MM.1S (cell line): Measurements from ENCODE around the gene BIRC5.
A peak's percentile ranks its signal among the peaks of the same experiment; 100 is the strongest.

Source experiments
- DNase-seq: peaks from one replicate; pipeline ENCODE4 v3.0.0-alpha.2; 2015
- H2AFZ ChIP-seq: fragments of 300-600 bp; sonication (generic); 2 replicates; pipeline ENCODE4 v1.6.0; 2016; ENCODE audit warnings: antibody characterized with exemption, low read length
- H3F3A ChIP-seq: fragments of 300-600 bp; sonication (generic); 2 replicates; pipeline ENCODE4 v1.6.1; 2016; ENCODE audit warnings: mild to moderate bottlenecking, antibody characterized with exemption, low read length, moderate library complexity, mixed read lengths; ENCODE audit not compliant: insufficient read depth
- H3K27ac ChIP-seq: fragments of 300-600 bp; sonication (generic); 2 replicates; pipeline ENCODE4 v1.5.1; 2016; ENCODE audit warnings: mild to moderate bottlenecking, low read length
- H3K27me3 ChIP-seq: fragments of 300-600 bp; sonication (generic); replicated peaks from 2 replicates; pipeline ENCODE4 v1.6.0; 2016; ENCODE audit warnings: low read length; ENCODE audit not compliant: insufficient read depth
- H3K36me3 ChIP-seq: fragments of 300-600 bp; sonication (generic); replicated peaks from 2 replicates; pipeline ENCODE4 v1.6.1; 2016; ENCODE audit warnings: mild to moderate bottlenecking, low read length, mixed read lengths; ENCODE audit not compliant: insufficient read depth
- H3K4me1 ChIP-seq: fragments of 300-600 bp; sonication (generic); 2 replicates; pipeline ENCODE4 v1.6.1; 2016; ENCODE audit warnings: low read length, mixed read lengths
- H3K4me2 ChIP-seq: fragments of 300-600 bp; sonication (generic); 2 replicates; pipeline ENCODE4 v1.6.0; 2016; ENCODE audit warnings: low read depth, low read length
- H3K4me3 ChIP-seq: fragments of 300-600 bp; sonication (generic); 2 replicates; pipeline ENCODE4 v1.5.1; 2016; ENCODE audit warnings: low read length, mixed read lengths
- H3K79me2 ChIP-seq: fragments of 300-600 bp; sonication (generic); 2 replicates; pipeline ENCODE4 v1.6.1; 2016; ENCODE audit warnings: mixed run types, low read length, mixed read lengths
- H3K9ac ChIP-seq: fragments of 300-600 bp; sonication (generic); 2 replicates; pipeline ENCODE4 v1.6.1; 2016; ENCODE audit warnings: low read length, mixed read lengths
- H3K9me2 ChIP-seq: fragments of 300-600 bp; sonication (generic); replicated peaks from 2 replicates; pipeline ENCODE4 v1.6.1; 2016; ENCODE audit warnings: mild to moderate bottlenecking, low read length, mixed read lengths; ENCODE audit not compliant: insufficient read depth
- H3K9me3 ChIP-seq: fragments of 300-600 bp; sonication (generic); replicated peaks from 2 replicates; pipeline ENCODE4 v1.6.1; 2016; ENCODE audit warnings: mild to moderate bottlenecking, low read length, mixed read lengths; ENCODE audit not compliant: insufficient read depth
- H4K20me1 ChIP-seq: fragments of 300-600 bp; sonication (generic); 2 replicates; pipeline ENCODE4 v1.6.1; 2016; ENCODE audit warnings: mild to moderate bottlenecking, low read length, moderate library complexity, mixed read lengths; ENCODE audit not compliant: insufficient read depth
- EZH2 ChIP-seq: fragments of 300-600 bp; sonication (generic); optimal IDR thresholded peaks from 2 replicates; pipeline ENCODE3; 2017; ENCODE audit warnings: low read depth, mild to moderate bottlenecking, antibody characterized with exemption, low read length, mixed read lengths
- EZH2phosphoT487 ChIP-seq: fragments of 300-600 bp; sonication (generic); IDR thresholded peaks from 2 replicates; pipeline ENCODE4 v1.6.1; 2018; ENCODE audit warnings: antibody characterized with exemption, low read length
- TF ChIP-seq, protein P1 (sequence below): fragments of 300-600 bp; sonication (generic); IDR thresholded peaks from 2 replicates; pipeline ENCODE4 v1.5.1; 2016; ENCODE audit warnings: antibody characterized with exemption, low read length, mixed read lengths

BIRC5 gene

GRCh38 chr17:78214016-78214705, at the start of gene BIRC5:
TSS of gene BIRC5 (plus strand) at chr17:78214253. CDS start at chr17:78214317, 64 bp downstream.
- Histone ChIP-seq H3K4me3 (peak within 1 kb of the TSS; percentile 78), H3K4me2 (peak within 1 kb of the TSS; percentile 79), H3K9me2 (no peaks in the 10 kb centered on the region), H3K4me1 (0 out of 2 replicates have a peak, but pooled peaks cover 3% of the 10 kb centered on the region), H3K36me3 (no peaks in the 10 kb centered on the region; the same call in 1 of the 2 replicates), H3K27me3 (no peaks in the 10 kb centered on the region), H4K20me1 (no peaks in the 10 kb centered on the region), H3K9ac (peak within 1 kb of the TSS; percentile 69), H3K79me2 (peaks cover 37% of the 10 kb centered on the region), H3K27ac (peak within 1 kb of the TSS; percentile 21; the same call in 1 of the 2 replicates), H2AFZ (peak within 1 kb of the TSS; percentile 81), H3F3A (no peaks in the 10 kb centered on the region), H3K9me3 (no peaks in the 10 kb centered on the region)
- TF ChIP-seq, protein P1, sequence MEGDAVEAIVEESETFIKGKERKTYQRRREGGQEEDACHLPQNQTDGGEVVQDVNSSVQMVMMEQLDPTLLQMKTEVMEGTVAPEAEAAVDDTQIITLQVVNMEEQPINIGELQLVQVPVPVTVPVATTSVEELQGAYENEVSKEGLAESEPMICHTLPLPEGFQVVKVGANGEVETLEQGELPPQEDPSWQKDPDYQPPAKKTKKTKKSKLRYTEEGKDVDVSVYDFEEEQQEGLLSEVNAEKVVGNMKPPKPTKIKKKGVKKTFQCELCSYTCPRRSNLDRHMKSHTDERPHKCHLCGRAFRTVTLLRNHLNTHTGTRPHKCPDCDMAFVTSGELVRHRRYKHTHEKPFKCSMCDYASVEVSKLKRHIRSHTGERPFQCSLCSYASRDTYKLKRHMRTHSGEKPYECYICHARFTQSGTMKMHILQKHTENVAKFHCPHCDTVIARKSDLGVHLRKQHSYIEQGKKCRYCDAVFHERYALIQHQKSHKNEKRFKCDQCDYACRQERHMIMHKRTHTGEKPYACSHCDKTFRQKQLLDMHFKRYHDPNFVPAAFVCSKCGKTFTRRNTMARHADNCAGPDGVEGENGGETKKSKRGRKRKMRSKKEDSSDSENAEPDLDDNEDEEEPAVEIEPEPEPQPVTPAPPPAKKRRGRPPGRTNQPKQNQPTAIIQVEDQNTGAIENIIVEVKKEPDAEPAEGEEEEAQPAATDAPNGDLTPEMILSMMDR: no peak
- TF ChIP-seq EZH2 (no peak), EZH2phosphoT487 (no peak)
- peak; percentile 93 for DNase-seq

GRCh38 chr17:78164748-78165607, 49.1 kb upstream of the BIRC5 start:
- no peak overlapping the region for H3K9ac ChIP-seq
- H3K27me3 ChIP-seq: no peaks in the 10 kb centered on the region
- H2AFZ ChIP-seq: no peak overlapping the region
- no peaks in the 10 kb centered on the region for H3K36me3 ChIP-seq
- H3K4me1 ChIP-seq: peaks cover 12% of the 10 kb centered on the region
- no peaks in the 10 kb centered on the region for H3K9me3 ChIP-seq
- TF ChIP-seq EZH2phosphoT487: no peak
- no peak overlapping the region for H3K27ac ChIP-seq
- H3K4me3 ChIP-seq: no peak overlapping the region
- H4K20me1 ChIP-seq: no peaks in the 10 kb centered on the region
- H3F3A ChIP-seq: peaks cover 8% of the 10 kb centered on the region
- no peak for DNase-seq
- no peaks in the 10 kb centered on the region for H3K9me2 ChIP-seq
- no peak overlapping the region for H3K4me2 ChIP-seq
- H3K79me2 ChIP-seq: peaks cover 18% of the 10 kb centered on the region

- H3K9me3 ChIP-seq: no peaks in the 10 kb centered on the region
- H4K20me1 ChIP-seq: no peaks in the 10 kb centered on the region
- H3K27me3 ChIP-seq: no peaks in the 10 kb centered on the region
- no peak overlapping the region for H2AFZ ChIP-seq
- peaks cover 23% of the 10 kb centered on the region for H3F3A ChIP-seq
- H3K36me3 ChIP-seq: no peaks in the 10 kb centered on the region
- TF ChIP-seq, protein P1: no peak
- no peak for TF ChIP-seq EZH2phosphoT487
- no peak for TF ChIP-seq EZH2
- no peak overlapping the region for H3K9ac ChIP-seq
- H3K27ac ChIP-seq: no peak overlapping the region
- peak; percentile 52 for DNase-seq
- H3K4me1 ChIP-seq: peaks cover 25% of the 10 kb centered on the region
- H3K79me2 ChIP-seq: peaks cover 32% of the 10 kb centered on the region
- H3K4me3 ChIP-seq: no peak overlapping the region
- H3K9me2 ChIP-seq: no peaks in the 10 kb centered on the region
- H3K4me2 ChIP-seq: no peak overlapping the region
These were observed 47.6 kb upstream of the BIRC5 start for GRCh38 chr17:78166416-78166815.
